ENCODE measurements around the gene THRB. TPM values are rescaled to one million over a fixed set of nuclear protein-coding genes. Genes with fewer than 3 reads are reported as not detected.

Gene THRB
- total RNA-seq, 1 donor from 2014 or later, result 0.31 TPM

GRCh38 chr3:24410860-24411259 is 83.8 kb downstream of the THRB start:
- Mint-ChIP-seq H3K27ac (no peak overlapping the region), H3K36me3 (ENCODE audit: low read depth) (no peaks in the 10 kb centered on the region), H3K27me3 (no peaks in the 10 kb centered on the region), H3K4me1 (no peaks in the 10 kb centered on the region), H3K9me3 (peaks cover 4% of the 10 kb centered on the region), H3K4me3 (no peak overlapping the region)
- TF ChIP-seq CTCF (IDR thresholded peaks at IDR 0.05), result no peak
- ChIA-PET POLR2A (no interaction called here), CTCF (no interaction called here)
- intact Hi-C loops (cut with micrococcal nuclease), result no loop called here
- ATAC-seq (ENCODE audit: low read depth), result no peak
- no peak for DNase-seq

- DNase-seq, result no peak
- POLR2A ChIA-PET, result no interaction called here
- no peaks in the 10 kb centered on the region for H3K4me1 Mint-ChIP-seq
- ATAC-seq (ENCODE audit: low read depth), result no peak
- intact Hi-C loops (cut with micrococcal nuclease), result no loop called here
- H3K27ac Mint-ChIP-seq, result no peak overlapping the region
- CTCF ChIA-PET, result no interaction called here
- H3K36me3 Mint-ChIP-seq (ENCODE audit: low read depth), result no peaks in the 10 kb centered on the region
- H3K9me3 Mint-ChIP-seq, result no peaks in the 10 kb centered on the region
- no peaks in the 10 kb centered on the region for H3K27me3 Mint-ChIP-seq
- no peak for TF ChIP-seq CTCF (IDR thresholded peaks at IDR 0.05)
- H3K4me3 Mint-ChIP-seq, result no peak overlapping the region
Observed at GRCh38 chr3:24407980-24408680, 86.5 kb downstream of the THRB start.

GRCh38 chr3:24406900-24407299 is 87.8 kb downstream of the THRB start:
- no peak overlapping the region for H3K27ac Mint-ChIP-seq
- no peak for DNase-seq
- no peak overlapping the region for H3K4me3 Mint-ChIP-seq
- intact Hi-C loops (cut with micrococcal nuclease), result no loop called here
- TF ChIP-seq CTCF (IDR thresholded peaks at IDR 0.05), result no peak
- no peaks in the 10 kb centered on the region for H3K36me3 Mint-ChIP-seq (ENCODE audit: low read depth)
- ChIA-PET POLR2A (no interaction called here), CTCF (no interaction called here)
- H3K4me1 Mint-ChIP-seq, result no peaks in the 10 kb centered on the region
- no peak for ATAC-seq (ENCODE audit: low read depth)
- H3K27me3 Mint-ChIP-seq, result no peaks in the 10 kb centered on the region
- H3K9me3 Mint-ChIP-seq, result no peaks in the 10 kb centered on the region

GRCh38 chr3:24405057-24405456 is 89.6 kb downstream of the THRB start:
- ChIA-PET CTCF (no interaction called here), POLR2A (no interaction called here)
- H3K27ac Mint-ChIP-seq, result no peak overlapping the region
- H3K36me3 Mint-ChIP-seq (ENCODE audit: low read depth), result no peaks in the 10 kb centered on the region
- no peak for TF ChIP-seq CTCF (IDR thresholded peaks at IDR 0.05)
- DNase-seq (no peak), ATAC-seq (ENCODE audit: low read depth) (no peak)
- no peaks in the 10 kb centered on the region for H3K27me3 Mint-ChIP-seq
- no peaks in the 10 kb centered on the region for H3K9me3 Mint-ChIP-seq
- no peak overlapping the region for H3K4me3 Mint-ChIP-seq
- no peaks in the 10 kb centered on the region for H3K4me1 Mint-ChIP-seq
- intact Hi-C loops (cut with micrococcal nuclease), result no loop called here

GRCh38 chr3:24401811-24402185 is 92.9 kb downstream of the THRB start:
- no peak for ATAC-seq (ENCODE audit: low read depth)
- intact Hi-C loops (cut with micrococcal nuclease), result loop anchor here (1.0 kb wide), 1 partner anchor 20 kb away; no protein-coding TSS in a partner anchor
- Mint-ChIP-seq H3K27me3 (no peaks in the 10 kb centered on the region), H3K36me3 (ENCODE audit: low read depth) (no peaks in the 10 kb centered on the region), H3K27ac (no peak overlapping the region), H3K4me3 (no peak overlapping the region), H3K4me1 (no peaks in the 10 kb centered on the region), H3K9me3 (no peaks in the 10 kb centered on the region)
- no peak for DNase-seq
- TF ChIP-seq CTCF (IDR thresholded peaks at IDR 0.05), result no peak
- CTCF ChIA-PET, result no interaction called here
- POLR2A ChIA-PET, result no interaction called here
